Measurements from ENCODE around the gene RERE.
"Not testable (repeated sequence)": the region's sequence is repeated elsewhere in the genome, so short reads cannot be mapped to it uniquely, and the experiment has no call there.

Gene RERE

GRCh38 chr1:8448911-8449661 is 368.4 kb downstream of the RERE start:
- no peak for DNase-seq (ENCODE audit: low spot score)

DNA sequence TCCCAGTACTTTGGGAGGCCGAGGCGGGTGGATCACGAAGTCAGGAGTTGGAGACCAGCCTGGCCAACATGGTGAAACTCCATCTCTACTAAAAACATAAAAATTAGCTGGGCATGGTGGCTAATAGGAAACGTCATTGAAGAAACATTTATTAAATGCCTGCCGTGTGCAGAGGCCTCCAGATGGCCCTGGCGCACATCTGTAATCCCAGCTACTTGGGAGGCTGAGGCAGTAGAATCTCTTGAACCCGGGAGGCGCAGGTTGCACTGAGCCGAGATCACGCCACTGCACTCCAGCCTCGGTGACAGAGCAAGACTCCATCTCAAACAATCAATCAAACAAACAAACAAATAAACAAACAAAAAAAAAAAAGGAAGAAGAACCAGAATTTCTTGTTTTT is 368.9 kb downstream of the RERE start:
- not testable (repeated sequence) for DNase-seq (ENCODE audit: low spot score)

DNA sequence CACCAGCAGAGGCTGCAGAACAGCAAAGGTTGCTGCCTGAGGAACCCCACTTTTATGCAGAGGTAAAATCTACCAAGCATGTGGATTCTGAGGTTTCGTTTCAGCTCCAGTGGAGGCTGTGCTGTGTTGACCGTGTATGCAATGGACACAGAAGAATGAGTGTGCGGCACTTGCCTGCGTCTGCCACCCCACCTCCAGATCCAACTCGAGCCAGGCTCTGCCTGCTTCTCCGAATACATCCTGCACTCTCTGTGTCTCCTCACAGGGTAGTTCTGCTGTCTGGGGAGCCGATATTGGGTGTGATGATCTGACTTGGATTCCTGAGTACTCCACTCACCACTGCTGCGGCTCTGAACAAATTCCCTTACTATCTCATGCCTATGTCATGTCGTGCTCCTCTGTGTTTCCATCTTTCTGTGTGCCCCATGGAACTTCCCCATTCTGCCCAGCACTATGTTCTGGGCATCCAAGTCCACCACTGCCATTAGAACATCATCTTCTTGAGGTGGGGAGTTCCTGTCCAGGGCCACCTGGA is 369.8 kb downstream of the RERE start:
- no peak for DNase-seq (ENCODE audit: low spot score)

DNA sequence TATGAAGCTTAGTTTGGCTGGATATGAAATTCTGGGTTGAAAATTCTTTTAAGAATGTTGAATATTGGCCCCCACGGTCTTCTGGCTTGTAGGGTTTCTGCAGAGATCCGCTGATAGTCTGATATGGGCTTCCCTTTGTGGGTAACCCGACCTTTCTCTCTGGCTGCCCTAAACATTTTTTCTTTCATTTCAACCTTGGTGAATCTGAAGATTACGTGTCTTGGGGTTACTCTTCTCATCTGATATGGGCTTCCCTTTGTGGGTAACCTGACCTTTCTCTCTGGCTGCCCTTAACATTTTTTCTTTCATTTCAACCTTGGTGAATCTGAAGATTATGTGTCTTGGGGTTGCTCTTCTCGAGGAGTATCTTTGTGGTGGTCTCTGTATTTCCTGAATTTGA is 371.3 kb downstream of the RERE start:
- DNase-seq (ENCODE audit: low spot score), result not testable (repeated sequence)

- DNase-seq (ENCODE audit: low spot score), result no peak
Observed at GRCh38 chr1:8443558-8444194, 373.8 kb downstream of the RERE start.

DNA sequence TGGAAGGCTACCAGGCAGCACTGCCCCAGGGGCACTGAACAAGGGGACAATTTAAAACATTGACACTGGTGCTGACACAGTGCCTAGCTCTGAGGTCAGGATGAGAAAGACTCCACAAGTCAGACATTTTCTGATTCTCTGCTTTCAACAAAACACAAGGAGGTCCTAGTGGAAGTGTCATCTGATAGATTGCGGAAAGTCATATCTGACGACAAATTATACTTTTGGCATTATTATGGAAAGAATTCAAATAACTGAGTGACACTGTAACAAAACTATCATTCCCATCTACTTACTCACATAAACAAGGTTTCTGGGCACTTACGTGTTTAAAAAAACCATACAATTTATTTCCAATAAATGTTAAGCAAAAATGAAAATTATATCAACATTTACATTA is 376.0 kb downstream of the RERE start:
- DNase-seq (ENCODE audit: low spot score), result no peak

DNA sequence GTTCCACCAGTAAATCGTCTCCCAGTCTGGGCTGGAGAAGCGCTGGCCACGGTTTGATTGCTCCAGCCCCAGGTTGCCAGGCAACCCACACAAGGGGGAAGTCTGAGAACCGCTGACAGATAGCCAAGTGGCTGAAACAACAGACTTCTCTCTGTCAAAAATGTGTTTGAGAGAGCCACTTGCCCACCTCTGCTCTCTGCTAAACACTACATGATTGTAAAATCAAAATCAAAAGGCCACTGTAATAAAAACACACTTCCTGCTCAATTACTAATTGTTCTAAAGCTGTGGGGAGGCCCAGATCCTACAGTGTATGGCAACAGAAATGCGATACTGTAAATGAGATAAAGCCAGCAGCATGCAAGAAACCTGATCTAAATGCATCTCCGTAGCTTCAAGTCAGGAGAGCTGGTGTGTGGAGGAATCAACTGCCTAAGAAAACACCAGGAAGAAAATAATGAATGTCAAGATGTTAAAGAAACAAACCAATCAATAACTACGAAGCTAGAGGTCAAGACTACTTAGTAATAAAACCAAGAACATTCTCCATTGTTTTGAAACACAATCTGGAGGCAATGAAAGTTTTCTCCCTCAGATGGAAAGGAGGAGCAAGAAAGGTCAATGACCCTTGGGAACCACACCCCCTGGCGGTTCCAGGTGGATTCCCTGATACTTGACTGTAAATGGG is 378.3 kb downstream of the RERE start:
- peak; percentile 67 for DNase-seq (ENCODE audit: low spot score)

DNA sequence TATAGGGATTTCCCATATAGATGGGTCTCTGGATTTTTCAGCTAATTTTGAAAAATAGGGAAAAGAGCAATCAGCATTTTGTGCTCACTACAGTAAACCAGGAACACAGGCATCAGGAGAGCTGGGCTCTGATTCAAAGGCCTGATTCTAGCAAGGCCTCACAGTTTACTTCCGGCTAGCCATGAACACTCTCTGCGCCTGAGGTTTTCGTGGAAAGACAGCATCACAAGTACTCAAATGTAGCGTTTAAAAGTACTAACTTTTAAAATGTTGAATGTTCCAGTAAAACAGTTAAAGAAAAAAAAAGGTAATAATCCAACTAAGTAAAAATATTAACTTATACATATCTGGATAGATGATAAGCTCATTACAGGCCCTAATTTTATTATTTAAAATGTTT is 379.0 kb downstream of the RERE start:
- no peak for DNase-seq (ENCODE audit: low spot score)

DNA sequence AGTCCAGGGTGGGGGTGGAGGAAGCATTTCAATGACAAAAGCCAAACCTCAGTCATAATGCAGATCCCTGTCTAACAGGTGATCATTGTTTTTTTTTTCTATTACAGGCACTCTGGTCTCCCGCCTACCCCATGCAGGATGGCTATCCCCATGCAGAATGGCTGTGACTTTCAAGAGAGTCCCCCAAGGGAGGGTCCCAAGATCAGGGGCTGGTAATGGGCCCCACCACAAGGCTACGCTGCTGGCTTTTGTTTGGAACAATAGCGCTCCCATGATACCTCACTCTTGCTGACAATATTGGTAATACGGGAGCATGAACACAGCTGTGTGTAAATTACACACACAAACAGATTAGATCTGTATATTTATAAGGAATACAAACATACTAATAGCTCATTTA is 380.1 kb downstream of the RERE start:
- DNase-seq (ENCODE audit: low spot score), result no peak

DNA sequence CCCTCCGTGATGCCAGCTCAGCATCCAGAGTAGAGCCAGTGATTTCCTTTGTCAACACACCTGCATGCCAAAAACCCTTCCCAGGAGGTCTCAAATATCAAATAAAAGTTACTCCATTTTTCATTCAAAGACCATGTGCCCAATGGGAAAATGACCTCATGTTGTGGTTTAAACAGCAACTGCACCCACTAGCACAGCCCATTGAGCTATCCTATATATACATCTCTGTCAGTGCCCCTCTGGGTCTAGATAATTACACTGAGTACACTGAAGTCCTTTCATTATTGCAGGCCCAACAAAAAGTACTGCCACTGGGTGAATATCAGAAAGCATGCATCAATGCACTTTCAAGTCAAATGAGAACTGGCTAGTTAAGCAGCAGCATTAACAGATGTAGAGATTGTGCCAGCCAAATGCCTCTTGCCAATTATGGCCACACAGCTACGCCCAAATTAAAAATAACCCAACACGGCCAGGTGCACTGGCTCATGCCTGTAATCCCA is 381.8 kb downstream of the RERE start:
- DNase-seq (ENCODE audit: low spot score), result peak; percentile 49

DNA sequence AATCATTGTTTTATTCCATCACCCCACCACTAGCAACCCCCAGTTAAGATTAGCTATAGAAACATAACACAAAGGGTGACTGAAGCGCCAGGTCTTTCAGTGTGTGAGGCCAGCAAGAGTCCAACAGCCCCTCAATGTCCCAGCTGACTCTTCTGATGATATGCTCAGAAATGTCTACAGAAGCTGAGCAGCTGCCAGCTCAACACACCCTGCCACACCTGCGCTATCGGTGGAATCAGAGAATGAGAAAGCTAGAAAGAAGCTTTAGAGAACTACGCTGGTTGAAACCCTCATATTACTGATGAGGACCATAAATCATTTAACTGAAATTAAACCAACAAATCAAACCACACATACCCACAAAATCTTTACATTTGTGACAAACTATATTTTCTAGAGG is 383.3 kb downstream of the RERE start:
- DNase-seq (ENCODE audit: low spot score), result no peak

GRCh38 chr1:8431784-8432183 is 385.7 kb downstream of the RERE start:
- DNase-seq (ENCODE audit: low spot score), result no peak

DNA sequence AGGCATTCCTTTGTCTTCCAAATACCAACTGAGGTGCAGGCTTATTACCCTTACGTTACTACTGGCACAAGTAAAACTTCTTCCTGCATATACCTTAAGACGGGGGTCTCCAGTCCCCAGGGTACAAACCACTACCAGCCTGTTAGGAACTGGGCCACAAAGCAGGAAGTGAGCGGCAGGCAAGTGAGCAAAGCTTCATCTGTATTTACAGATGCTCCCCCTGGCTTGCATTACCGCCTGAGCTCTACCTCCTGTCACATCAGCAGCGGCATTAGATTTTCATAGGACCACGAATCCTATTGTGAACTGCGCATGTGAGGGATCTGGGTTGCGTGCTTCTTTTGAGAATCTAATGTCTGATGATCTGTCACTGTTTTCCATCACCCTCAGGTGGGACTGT is 386.4 kb downstream of the RERE start:
- no peak for DNase-seq (ENCODE audit: low spot score)

DNA sequence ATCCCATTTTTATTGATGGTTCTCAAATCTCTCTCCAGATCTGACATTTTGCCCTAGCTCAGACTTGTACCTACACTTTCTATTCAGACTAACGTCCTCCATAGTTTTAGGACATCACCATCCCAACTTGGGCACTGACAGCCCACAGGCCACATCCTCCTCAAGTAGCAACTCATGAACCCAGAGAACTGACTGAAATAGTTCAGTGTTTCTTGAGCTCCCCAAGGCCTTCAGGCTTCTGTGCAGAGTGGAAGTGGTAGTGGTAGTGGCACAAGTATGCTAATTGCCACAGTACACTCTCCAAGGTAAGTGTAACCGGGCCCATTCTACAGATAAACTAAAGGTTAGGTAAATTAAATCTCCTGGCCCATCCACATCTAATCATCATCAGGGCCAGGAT is 387.0 kb downstream of the RERE start:
- no peak for DNase-seq (ENCODE audit: low spot score)

GRCh38 chr1:8429549-8430110 is 387.8 kb downstream of the RERE start:
- DNase-seq (ENCODE audit: low spot score), result no peak

DNA sequence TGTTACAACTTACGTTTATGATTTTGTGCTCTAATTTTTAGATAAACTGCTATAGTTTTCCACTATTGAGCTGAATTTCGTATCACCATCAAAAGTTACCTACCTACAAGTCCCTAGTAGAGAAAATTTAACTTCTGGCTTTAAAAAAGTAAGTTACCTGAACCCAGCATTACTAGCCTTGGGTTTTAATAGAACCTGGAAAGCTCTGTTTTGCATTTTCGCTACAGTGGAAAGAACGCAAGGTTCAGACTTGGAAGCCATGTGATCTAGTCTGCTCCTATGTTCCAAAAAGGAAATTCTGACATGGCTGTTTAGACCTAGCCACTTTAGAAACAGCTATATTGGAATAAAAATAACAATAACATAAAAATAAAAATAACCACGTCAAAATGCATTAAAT is 389.0 kb downstream of the RERE start:
- DNase-seq (ENCODE audit: low spot score), result no peak

GRCh38 chr1:8427986-8428385 is 389.5 kb downstream of the RERE start:
- DNase-seq (ENCODE audit: low spot score), result no peak

DNA sequence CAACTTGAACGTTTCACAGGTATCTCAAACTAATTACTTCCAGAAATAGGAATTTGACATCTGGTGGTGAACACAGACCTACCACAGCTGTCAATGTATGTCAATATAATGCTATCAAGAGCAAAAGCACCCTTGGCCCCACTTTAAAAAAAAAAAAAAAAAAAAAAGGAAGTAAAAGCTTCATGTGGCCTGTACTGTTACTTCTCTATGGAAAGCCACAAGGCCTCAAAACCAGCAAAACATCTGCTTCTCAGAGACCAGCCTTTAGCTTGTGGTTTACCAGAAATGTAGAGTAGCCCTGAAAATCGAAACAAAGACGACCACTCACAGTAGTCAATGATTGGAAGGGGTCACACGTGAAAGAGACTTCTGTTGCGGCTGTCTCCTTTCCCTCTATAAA is 389.9 kb downstream of the RERE start:
- DNase-seq (ENCODE audit: low spot score), result peak; percentile 62

- DNase-seq (ENCODE audit: low spot score), result no peak
Observed at GRCh38 chr1:8426996-8427395, 390.4 kb downstream of the RERE start.

DNA sequence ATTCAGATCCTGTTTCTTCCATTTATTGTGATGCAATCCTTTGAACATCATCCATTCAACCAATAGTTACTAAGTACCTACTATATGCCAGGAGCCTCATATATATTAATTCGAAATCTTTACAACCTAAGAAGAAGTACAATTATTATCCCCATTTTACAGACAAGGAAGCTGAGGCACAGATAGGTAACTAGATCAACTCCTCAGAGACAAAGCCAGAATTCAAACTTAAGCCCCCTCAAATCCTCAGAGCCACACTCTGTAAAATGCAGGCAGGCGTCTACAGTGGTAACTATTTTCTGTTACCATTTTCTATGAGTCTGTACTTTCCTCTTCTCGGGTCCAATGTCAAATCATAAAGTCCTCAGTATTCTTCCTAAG is 391.7 kb downstream of the RERE start:
- DNase-seq (ENCODE audit: low spot score), result no peak

- no peak for DNase-seq (ENCODE audit: low spot score)
Observed at GRCh38 chr1:8425150-8425780, 392.2 kb downstream of the RERE start.

- peak; percentile 74 for DNase-seq (ENCODE audit: low spot score)
Observed at GRCh38 chr1:8424539-8425116, 392.8 kb downstream of the RERE start.

Measured in germinal center (tissue), 1 donor.